Measurements from ENCODE around the gene LGALSL.
"Not testable (repeated sequence)": the region's sequence is repeated elsewhere in the genome, so short reads cannot be mapped to it uniquely, and the experiment has no call there.

The LGALSL gene

DNA sequence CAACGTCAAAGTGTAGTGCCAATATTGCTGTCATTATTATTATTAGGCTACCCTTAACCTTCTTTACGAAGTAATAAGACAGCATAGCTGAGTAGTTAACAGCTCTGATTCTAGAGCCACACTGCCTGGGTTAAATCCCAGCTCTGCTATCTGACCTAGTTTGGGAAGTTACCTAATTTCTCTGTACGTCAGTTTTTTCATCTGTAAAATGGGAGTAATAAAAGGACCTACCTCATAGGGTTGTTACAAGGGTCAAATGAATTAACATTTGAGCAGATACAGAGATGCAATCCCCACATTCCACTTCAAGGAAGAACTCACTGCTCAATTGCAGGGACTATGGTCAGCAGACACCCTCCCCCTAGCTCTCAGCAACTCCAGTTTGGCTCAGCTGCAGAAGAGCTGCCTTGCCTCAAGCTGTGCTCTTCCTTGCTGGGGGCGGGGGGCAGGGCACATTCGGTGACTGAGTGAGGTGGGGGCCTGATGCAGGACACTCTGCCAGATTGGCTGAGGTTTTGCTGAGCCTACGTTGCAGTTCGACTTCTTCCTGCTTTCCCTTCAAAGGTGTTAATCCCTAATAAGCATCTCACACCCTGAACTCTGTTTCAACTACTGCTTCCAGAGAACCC is 11.0 kb upstream of the LGALSL start:
- DNase-seq: no peak

- DNase-seq: not testable (repeated sequence)
These were observed 8.0 kb upstream of the LGALSL start for GRCh38 chr2:64445970-64446369.

GRCh38 chr2:64447317-64448040 is 6.5 kb upstream of the LGALSL start:
- DNase-seq: peak in 14 of 58 donors; percentile 29 to 85 (median 55)

- DNase-seq: peak in 33 of 58 donors; percentile 9 to 85 (median 50)
These were observed 5.9 kb upstream of the LGALSL start for GRCh38 chr2:64448041-64448426.

DNA sequence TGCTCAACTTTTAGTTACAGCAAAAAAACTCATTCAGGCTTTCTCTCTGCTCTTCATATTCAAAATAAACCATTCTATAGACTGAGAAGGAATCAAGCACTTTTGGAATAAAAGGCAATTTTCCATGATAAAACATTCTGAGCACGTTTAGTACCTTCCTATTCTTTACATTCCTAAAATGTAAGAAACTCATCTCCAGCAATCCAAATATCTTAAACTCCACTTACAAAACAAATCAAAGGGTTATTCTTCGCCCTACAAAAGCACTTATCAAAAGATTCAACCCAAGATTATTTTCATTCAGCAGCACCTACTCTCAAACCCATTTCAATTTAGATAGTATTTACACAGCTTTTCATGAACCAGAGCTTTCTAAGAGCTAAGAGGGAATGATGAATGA is 2.9 kb upstream of the LGALSL start:
- DNase-seq: no peak

DNA sequence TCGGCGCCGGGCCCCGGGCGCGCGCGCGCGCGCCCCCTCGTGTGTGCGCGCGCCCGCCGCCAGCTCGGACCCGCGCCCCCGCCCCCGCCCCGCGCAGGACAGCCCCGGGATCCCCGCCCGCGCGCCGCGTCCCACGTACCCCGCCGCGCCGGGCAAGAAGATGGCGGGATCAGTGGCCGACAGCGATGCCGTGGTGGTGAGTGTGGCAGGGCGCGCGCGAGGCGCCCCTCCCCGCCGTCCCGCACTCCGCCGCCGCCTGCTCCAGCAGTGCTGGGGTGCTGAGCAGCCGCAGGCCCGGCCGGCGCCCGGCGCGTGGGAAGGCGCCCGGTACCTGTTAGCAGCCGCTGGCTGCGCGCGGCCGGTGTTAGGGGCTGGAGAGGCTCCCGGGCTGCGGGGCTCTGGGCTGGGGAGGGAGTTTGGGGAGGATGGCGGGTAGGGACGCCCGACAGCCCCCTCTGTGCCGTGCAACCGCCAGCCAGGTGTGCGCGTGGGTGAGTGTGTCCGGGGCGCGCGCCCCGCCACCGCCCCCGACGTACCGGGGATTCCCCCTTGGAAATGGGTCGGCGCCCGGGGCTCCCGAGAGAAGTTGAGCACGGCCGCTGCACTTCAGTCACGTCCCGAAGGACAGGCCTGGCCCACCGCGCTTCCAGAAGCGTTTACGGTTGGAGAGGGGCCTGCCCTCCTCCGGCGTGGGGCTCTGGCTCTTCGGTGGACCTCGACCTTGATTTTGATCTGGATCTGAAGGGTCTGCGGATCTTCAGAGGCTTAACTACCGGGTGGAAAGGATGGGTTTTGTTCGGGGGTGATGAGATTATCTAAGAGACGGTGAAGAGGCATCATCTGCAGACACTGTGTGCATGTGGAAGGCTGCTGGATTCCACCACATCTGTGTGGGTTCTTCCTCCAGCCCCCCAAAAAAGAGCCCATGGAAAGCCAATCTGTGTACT is 697 bp downstream of the LGALSL start:
- peak in 38 of 58 donors; percentile 11 to 79 (median 54) for DNase-seq

DNA sequence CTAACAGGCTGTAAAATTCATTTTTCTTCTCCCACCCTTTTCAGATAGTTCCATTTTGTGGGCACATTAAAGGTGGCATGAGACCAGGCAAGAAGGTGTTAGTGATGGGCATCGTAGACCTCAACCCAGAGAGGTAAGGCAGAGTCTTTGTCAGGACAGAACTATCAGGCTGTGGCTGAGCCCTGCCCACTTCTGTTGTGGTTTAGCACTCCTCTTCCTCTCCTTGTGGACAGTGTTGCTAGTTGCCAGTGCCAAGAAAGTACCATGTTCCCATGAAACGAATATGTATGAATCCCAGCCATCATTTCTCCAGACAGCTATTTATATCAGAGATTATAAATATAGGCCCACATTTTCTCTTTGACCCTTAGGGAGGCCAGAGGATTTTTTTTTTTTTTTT is 1.6 kb downstream of the LGALSL start:
- no peak for DNase-seq

DNA sequence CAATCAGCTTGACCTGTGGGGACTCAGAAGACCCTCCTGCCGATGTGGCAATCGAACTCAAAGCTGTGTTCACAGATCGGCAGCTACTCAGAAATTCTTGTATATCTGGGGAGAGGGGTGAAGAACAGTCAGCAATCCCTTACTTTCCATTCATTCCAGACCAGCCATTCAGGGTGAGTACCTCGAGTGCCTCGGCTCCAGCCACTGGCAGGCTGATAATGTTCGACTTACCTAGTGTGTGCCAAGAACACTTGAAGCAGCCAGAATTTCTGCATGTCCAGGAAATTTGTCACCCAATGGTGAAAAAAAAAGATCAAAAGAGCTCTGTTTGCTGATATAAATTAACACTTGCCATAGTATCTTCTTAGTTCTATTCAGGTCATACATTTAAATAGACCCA is 2.3 kb downstream of the LGALSL start:
- DNase-seq: peak in 5 of 58 donors; percentile 1 to 33 (median 6)

DNA sequence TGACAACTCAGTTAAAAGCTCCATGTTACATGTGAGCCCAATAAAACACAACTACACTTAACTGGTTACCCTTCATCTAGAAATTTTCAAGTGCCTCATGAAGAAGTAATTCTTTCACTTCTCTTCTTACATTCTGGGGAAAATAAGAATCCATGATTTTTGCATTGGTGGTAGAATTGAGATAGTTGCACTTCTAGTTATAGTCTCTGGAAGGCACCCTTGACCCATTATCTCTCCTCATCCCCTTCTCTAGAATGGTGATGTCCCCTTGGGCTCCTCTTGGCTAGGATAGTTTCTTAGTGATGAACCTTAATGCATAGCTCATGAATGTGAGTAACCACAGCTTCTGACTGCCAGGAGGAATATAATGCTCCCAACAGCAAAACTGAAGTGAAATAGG is 3.6 kb downstream of the LGALSL start:
- no peak for DNase-seq

GRCh38 chr2:64459575-64459974 is 5.6 kb downstream of the LGALSL start:
- DNase-seq: no peak

DNA sequence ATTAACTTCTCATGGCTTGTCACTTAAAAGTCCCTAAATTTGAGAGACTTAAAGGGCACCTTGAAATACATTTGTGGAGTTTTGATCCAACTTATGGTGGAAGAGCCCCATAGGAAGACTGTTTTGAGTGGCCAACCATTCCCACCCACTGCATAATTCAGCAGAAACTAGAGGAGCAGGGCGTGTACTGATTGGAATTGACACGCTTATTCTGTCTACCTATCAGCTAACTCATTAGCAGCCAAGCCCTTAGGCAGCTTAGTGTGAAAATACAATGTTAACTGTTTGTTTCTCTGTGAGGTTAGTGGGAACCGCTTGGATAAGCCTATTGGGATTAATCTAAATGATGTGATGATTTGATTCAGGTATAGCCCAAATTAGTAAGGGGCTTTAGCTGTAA is 6.4 kb downstream of the LGALSL start:
- no peak for DNase-seq

- DNase-seq: no peak
These were observed 7.5 kb downstream of the LGALSL start for GRCh38 chr2:64461271-64462058.

- DNase-seq: no peak
These were observed 8.2 kb downstream of the LGALSL start for GRCh38 chr2:64462171-64462570.

DNA sequence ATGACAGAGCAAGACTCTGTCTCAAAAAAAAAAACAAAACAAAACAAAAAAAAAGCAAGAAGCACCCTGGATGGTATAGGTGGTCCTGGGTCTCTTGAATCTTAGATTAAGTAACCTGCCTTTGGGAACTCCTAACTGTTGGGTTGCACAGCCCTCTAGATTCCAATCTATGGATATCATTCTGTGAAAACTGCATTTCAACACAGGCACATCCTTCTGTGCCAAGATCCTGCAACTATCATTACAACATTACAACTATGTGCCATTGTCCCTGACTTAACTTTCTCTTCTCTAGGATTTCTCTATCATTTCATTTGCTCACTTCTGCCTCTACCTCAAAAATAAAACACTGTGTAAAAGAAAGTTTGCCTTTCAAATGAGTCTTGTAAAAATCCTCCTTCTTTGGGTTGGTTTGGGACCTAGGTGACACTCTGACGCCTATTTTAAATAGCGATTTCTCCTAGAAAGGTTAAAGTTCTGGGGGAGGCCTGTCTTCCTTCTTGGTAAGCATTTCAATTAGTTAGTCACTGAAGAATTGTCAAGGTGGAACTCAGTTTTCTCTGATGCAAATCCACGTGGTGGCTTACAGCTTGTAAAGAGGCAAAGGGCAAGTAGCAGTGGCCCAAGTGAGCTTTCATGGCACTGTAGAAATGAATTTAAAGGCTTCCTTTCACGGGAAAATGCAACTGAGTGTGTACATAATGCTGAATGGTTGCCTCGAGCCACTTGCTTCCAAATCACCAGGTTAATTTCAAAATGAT is 9.2 kb downstream of the LGALSL start:
- no peak for DNase-seq

- DNase-seq: peak in 12 of 58 donors; percentile 5 to 69 (median 14)
These were observed 9.8 kb downstream of the LGALSL start for GRCh38 chr2:64463781-64464180.

DNA sequence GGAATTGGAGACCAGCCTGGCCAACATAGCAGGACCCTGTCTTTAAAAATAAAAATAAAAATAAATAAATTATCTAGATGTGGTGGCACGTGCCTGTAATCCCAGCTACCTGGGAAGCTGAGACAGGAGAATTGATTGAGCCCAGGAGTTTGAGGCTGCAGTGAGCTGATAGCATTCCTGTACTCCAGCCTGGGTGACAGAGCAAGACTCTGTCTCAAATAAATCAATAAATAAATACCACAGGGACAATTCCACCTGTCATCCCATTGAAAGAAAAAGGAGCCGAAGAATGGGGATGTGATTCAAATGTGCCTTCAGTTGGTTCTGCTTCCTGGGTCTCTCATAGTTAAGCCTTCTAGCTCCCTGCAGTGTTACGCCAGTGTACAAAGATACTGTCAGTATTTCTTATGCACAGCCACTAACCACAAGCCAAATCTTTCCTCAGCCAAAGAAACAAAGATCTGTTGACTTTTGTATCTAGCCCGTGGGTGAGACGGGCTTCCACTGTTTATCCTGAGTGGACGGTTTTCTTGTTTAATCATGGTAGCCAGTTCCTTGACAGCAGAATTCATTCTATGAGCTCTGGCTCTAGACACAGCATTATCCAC is 12.6 kb downstream of the LGALSL start:
- no peak for DNase-seq

DNA sequence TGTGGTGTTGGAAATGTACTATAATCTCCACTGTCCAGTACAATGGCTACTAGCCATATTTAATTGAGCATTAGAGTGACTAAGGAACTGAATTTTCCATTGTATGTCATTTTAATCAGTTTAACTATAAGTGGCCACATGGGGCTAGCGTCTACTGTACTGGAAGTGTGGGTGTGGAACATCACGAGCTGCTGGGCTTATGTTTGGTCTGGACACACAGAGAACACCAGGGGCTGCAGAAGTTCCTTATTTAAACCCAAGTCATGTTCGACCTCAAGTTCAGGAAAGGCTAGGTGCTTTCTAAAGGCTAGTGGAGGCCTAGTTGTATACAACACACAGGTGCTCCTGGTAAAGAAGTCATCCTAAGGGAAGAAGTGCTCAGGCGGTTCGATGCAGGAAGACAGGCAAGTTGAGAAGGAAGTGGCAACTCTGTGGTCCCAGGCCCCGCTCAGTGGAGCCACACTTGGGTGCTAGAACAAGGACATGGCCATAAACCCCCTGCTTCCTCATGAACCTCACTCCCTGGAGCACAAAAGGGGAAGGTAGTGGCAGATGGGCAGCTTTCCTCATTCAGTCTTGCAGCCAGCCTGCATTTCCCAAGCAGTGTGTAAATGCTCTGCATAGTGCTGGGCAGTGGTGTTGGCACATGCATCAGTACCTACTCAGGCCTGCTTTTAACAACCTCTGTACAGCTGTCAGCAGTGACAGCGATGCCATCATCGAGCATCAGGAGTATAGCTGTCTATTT is 13.3 kb downstream of the LGALSL start:
- DNase-seq: peak in 12 of 58 donors; percentile 8 to 30 (median 15)

- DNase-seq: no peak
These were observed 15.3 kb downstream of the LGALSL start for GRCh38 chr2:64469261-64469660.

DNA sequence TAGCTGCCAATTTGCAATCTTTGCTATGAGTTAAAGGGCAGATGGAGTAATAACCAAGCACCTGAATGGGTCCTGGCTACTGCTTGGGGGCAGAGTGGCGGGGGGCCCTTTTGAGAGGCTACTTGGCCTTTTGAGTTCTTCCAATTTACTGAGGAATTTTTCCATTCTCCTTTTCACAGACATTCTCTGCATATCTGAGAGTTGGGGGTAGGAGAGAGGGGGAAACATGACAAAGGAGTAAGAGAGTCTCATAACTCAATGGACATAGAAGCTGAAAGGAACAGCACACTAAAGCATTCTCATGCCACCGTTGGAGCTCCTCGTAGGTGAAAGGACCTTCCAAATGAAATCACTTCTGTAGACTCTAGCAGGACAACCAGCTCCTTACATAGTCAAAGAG is 16.1 kb downstream of the LGALSL start:
- DNase-seq: no peak
